NCI-H187 treated with DMSO at 0.1 percent for 48 hours (cell line): ENCODE data around the gene CYB5RL.
"Not testable (repeated sequence)": the region's sequence is repeated elsewhere in the genome, so short reads cannot be mapped to it uniquely, and the experiment has no call there.

Source experiments
- DNase-seq: peaks from one replicate; lab custom pipeline; 2025; lab: John Stamatoyannopoulos, UW

Gene CYB5RL

DNA sequence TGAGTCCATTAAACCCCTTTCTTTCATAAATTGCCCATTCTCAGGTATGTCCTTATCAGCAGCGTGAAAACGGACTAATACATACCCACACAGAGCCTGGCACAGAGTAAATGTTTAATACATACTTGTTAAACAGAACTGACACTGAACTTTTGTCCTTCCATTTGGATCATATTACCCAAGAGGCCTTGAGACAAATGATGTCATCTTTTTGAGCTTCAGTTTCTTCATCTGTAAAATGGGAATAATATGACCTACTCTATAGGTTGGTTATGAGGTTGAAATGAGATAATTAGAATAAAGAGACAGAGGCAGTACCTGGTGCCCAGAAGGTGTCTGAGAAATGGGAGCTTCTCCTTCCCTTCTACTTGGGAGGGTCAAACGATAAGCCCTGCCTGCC, 13.8 kb downstream of the CYB5RL start:
- DNase-seq, result no peak

DNA sequence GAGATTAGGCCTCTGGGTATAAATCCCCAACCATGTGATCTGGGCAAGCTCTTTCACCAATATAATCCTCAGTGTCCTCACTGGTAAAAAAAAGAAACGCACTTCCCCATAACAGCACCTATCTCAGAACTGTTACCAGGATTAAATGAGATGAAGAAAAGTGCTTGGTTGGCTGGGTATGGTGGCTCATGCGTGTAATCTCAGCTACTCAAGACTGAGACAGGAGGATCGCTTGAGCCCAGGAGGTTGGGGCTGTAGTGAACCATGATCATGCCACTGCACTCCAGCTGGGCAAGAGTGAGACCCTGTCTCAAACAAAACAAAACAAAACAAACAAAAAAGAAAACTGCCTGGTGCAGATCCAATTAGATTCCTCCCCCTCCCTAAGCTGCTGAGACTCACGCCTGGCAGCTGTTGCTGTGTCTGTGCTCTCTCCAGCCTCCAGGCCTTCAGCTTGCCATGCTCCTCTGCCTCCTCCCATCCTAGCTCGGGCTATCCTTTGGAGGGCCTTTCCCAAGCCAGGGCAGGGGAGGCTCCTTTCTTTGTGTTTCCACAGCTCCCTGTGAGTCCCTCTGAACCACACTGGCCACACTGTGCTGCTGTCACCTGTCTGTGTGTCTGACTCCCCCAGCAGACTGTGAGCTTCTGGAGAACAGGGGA, 19.0 kb downstream of the CYB5RL start:
- DNase-seq, result no peak

DNA sequence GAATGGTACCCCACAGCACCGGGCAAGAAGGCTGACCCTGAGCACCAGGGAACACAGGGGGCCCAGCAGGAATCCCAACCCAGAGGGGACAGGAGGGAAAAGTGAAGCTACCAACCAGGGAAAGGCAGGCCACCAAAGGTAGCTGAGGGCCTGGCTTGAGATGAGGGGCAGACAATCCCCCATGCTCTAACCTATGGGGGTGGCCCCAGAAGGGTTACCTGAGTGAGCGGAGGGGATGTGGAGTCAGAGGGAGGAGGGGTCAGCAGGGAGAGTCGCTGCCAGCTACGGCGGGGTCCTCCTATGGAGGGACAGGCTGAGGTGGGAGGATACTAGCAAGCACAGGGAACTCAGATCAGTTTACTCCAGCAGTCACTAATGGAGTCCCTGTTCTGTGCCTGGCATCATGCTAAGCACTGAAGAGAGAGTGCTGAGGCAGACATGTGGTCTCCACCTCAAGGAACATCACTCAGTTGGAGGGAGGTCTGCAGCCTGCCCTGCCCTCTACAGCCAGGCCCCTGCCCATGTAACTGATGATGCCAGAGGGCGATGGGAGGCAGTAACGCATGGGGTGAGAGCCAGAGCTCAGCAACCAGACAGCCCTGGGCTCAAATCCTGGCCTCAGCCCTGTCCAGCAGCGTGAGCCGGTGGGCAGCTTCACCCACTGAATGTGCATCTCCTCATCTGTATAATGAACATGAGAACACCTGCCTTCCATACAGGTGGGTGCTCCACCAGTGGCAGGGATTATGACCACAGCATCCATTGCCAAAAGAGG, 21.3 kb downstream of the CYB5RL start:
- no peak for DNase-seq

DNA sequence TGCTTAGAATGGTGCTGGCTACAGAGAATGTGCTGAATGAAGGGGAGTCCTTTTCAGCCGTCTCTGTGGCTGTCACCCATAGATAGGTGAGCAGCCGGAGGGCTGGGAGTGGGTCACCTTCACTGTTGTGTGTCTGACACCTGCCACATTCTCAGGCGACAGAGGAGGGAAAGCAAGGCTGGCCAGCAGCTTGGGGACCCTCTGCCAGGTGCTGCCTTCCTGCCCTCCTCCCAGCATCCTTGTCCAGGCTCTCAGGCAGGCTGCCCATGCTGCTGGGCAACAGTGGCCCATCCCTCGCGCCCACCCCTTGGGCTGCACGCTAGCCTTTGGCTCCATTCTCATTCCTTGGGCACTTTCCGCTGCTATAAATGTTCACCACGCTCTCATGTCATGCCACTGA, 22.1 kb downstream of the CYB5RL start:
- no peak for DNase-seq

DNA sequence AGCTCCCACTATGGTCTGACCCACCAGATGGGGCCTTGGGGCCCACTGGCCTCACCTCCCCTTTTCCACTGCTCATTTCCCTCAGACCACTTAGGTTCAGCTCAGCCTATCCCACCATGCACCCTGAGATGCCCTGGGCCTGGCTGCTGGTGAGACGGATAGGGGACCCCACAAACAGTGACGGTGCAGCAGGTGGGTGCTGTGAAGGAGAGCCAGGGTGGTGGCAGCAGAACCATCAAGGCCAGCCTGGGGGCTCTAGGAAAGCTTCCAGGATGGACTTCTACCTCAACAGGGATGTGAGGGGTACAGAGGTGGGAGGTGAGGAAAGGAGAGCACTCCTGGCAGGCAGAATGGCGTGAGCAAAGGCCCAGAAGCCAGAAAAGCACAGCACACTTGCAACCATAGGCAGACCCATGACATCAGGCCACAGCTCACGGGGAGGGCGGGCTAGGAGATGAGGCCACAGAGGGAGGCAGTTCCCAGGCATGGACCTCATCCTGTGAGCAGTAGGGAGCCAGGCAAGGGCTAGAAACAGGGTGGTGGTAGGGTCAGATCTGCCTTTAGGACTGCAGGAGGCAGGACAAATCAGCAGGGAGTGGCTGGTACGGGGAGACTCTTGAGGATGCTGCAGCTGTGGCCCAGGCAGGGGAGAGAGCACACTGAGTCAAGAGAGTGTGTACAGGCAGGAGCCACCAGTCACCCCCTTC, 23.1 kb downstream of the CYB5RL start:
- no peak for DNase-seq

DNA sequence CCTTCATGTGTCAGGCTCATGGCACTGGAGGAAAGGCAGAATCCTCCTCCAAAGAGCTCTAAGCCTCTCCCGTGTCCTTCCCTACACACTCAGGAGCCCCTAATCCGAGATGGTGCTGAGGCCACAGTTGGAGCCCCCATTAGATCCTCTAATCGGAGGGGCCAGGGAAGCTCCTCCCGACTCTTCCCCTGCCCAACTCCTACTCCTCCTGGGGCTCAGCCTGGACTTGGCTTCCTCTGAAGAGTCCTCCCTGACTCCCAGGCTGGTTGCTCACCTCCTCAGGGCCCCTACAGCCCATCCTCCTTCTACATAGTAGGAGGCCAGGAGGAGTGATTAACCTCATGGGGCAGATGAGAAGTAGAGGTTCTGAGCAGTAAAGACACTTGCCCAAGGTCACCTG, 25.7 kb downstream of the CYB5RL start:
- no peak for DNase-seq

DNA sequence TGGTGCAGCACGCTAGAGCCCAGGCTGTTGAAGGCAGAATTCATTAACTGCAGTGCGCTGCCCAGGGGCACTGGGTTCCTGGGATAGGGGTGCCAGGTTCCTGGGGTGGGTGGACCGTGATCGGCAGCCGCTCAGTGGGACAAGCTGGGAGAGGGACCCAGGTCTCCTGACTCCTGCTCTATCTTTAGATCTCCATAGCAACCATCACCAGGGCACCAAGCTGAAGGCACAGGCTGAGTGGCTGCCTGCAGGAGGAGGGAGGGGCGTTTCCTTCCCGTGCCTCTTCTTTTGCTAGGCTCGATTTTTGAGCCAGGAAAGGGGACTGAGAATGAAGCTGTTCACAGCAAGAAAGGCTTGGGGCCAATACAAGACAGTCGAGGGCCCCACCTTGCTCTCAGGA, 26.1 kb downstream of the CYB5RL start:
- no peak for DNase-seq

DNA sequence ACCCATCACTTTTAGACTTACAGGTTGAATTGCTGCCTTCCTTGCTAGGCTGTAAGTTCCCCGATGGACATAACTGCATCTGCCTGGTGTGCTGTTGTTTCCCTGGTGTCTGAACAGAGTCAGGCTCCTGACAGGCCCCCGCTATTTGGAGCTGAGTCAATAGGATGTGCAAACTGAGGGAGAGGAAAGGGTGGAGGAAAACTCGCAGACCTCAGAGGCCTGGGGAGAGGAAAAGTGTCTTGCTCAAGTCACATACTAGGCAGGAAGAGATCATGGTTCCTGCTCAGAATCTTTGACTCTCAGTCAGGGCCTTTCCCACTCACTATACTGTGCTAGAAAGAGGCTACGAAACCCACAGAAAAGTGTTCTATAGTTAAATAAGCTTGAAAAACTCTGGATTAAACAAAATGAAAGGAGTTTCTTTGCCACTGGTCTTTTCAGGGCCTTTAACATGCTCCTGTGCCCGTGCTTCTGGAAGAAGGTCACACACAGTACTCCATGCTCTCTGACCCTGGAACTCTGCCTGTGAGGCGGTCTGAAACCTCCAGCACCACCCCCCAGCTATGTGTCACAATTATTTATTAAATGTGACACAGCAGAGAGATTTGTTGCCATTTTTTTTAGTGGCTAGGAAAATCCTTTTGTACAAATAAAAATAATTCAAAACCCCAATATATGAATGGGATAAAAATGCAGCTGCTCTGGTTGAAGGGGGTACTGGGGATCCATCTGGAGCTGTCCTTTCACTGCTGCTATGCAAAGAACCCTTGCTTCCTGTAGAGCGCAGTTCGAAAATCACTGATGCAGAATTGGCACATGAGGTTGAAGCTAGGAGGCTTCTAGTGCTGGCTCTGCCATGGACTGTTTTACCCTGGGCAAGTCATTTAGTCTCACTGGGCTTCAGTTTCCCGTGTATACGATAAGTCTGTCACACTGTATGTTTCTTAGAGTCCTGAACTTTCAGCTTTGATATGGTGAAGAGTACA, 26.9 kb downstream of the CYB5RL start:
- DNase-seq, result no peak

DNA sequence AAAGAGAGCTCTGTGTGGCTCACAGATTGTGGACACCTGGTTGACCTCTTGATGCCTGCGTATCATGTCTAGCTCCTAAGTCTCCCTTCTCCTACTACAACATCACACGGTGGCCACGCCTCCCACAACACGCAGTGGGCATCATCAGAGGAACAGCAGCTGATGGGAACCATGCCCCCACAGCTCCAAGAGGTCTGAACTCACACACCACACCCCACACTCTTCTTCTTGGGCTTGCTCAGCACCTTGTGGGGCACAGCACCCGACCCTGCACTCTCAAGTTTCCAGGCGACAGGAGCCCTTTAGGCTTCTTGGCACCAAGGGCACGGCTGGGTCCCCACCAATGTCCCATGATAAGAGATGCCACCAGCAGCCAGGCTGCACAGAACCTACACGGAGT, 28.2 kb downstream of the CYB5RL start:
- no peak for DNase-seq

DNA sequence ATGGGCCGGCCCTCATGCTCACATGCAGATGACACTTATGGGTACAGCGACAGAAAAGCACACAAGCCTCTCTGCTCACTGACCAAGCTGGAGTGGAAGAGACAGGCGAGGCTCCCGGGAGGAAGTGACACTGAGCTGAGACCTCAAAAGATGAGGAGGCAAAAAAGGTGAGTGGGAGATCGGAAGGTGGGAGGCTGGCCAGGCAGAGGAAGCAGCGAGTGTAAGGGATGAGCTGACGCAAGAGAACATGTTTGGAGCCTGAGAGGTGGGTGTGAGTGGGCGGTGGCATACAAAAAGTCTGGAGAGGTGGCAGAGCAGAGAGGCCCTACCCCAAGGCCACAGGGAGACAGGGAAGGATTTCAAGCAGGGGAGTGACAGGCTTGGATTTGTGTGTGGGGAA, 28.8 kb downstream of the CYB5RL start:
- no peak for DNase-seq

DNA sequence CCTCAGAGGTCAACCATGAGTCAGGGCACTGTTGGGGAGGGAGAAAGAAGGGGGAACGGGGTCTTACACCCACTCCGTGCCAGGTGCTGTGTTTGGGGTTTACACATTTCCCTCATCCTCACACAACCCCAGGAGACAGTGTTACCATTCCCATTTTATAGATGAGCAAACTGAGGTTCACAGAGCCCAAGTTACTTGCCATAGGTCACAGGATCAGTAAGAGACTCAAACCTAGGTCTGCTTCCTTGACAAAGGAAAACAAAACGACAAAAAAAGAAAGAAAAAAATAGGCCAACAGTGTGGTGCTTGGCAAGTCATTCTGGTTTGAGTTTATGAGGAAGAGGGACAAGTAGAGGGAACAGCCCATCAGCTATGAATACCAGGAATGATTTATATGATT, 30.8 kb downstream of the CYB5RL start:
- DNase-seq, result no peak

DNA sequence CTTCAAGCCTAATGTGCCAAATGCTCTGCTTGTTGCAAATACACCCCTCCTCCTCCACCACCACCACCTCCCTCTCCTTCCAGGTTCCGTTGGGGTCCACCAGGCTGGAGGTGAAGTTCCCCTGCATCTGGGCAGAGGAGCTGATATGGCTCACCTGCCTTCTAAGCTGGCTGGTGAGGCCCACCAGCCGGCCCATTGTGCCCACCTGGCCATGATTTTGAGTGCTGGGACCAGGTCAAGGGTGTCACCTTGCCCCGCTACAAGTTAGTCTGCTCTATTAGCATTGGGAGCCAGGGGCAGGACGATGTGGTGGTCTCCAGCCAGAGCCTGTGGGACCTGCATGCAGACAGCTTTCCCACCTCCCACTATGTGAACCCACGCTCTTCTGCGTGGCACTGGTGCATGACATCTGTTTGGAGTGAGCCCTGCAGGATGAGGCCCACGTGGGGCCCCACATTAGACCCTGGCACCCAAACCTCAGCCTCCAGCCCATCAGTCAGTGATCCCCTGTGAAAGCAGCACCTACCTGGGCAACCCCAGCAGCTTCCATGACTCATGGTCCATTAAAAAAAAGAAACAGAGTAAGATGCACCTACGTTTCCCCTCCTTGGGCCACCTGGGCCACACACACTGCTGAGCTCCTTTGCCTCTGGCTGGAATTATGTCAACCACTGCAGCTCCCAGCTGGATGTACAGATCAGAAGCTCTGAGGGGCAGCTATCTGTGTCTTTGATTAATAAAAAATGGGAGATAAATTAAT, 31.4 kb downstream of the CYB5RL start:
- DNase-seq, result no peak

DNA sequence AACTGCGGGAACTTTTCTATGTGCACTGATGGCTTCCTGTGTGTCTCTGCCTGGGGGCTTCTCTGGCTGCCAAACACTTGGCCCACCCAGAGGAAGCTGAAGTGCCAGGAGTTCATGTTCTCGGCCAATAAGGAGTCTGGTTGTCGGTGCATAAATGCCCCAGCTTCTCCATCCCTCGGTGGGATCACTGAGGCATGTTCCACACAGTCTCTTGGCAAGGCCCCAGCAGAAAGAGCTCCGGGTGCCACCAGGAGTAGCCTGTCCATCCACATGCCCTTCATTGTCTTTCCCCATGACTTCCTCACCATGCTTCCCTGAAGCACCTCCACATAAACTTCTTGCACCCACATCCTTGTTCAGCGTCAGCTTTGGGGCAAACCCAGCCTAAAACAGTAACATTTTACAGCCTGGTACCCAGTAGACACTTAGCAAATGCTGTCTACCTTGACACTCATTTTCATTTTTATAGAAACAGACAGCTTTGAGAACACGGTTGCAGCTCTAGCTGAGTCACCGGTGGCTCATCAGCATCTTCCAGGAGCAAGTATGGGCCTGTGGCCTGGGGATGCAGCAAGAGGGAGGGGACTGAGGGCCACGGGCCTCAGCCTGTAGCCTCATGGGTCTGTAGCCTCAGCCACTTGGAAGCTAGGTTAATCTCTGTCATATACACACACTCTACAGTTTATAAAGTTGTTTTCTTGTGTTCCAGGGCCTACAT, 32.2 kb downstream of the CYB5RL start:
- DNase-seq, result no peak

DNA sequence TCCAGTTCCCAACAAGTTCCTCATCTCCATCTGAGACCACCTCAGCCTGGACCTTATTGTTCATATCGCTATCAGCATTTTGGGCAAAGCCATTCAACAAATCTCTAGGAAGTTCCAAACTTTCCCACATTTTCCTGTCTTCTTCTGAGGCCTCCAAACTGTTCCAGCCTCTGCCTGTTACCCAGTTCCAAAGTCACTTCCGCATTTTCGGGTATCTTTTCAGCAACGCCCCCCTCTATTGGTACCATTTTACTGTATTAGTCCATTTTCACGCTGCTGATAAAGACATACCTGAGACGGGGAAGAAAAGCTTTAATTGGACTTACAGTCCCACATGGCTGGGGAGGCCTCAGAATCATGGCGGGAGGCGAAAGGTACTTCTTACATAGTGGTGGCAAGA, 33.5 kb downstream of the CYB5RL start:
- not testable (repeated sequence) for DNase-seq

DNA sequence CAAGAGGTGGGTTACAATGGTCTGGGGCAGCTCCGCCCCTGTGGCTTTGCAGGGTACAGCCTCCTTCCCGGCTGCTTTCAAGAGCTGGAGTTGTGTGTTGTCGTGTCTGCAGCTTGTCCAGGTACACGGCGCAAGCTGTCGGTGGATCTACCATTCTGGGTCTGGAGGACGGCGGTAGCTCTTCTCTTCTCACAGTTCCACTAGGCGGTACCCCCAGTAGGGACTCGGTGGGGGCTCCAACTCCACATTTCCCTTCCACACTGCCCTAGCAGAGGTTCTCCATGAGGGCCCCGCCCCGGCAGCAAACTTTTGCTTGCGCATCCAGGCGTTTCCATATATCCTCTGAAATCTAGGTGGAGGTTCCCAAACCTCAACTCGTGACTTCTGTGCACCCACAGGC, 34.7 kb downstream of the CYB5RL start:
- no peak for DNase-seq

DNA sequence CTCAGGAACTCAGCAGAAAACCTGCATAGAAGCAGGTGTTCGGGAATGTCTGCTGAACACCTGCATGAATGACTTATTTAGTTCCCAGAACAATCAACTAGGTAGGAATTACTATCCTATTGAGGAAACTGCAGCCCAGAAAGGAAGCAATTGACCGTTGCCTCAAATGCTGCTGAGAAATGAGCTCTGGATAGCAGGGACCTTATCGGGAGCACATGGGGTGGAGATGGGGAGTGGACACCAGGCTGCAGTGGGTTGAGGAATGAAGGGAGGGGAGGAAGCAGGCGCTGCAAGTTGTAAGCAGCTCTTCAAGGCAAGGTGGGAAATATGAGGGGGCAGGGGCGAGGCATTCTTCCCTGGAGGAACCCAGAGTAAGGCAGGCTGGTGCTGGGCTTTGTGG, 36.3 kb downstream of the CYB5RL start:
- no peak for DNase-seq

DNA sequence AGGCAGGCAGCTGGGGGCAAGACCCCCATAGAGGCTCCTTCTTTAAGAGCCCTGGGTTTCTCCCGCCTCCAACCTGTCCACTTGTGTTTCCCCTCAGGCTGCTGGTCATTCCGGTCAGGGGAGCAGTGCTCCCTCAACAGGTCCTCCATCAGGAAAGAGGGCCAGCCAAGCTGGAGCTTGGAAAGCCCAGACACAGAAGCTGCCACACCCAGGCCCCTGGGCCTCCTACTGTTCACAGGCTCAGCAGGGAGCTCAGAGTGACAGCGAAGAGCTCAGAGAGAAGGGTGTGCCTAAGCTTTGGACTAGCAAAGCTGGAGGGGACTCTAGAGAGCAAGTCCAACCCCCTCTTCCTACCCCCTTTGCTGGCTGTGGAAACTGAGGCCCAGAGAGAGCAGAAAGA, 36.8 kb downstream of the CYB5RL start:
- no peak for DNase-seq

DNA sequence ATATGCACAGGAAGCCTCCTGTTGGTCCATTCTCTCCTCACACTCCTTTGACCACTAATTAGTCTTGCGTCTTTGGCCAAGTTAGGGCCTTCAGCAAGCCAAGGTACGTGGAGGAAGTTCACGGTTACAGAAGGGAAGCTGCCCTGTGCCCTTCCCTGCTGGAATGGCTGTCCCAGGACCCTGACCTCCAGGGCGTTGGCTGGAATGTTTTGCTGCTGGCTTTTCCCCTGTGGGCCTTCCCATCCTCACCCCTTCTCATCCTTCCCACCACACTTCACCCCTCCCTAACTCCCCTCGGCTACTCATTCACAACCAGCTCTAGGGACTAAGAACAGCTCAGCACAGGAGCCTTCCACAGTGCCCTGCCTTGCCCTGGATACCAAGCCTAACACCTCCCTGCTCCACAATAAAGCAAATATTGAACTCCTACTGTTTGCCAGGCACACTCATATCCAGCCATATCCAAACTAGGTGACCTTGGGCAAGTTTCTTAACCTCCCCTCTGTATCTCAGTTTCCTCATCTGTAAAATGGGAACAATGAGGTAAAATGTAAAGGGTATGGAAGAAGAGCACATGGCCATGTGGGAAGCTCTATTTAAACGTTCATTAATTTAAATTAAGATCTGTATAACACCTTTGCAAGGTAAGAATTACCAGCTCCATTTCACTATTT, 38.2 kb downstream of the CYB5RL start:
- no peak for DNase-seq

DNA sequence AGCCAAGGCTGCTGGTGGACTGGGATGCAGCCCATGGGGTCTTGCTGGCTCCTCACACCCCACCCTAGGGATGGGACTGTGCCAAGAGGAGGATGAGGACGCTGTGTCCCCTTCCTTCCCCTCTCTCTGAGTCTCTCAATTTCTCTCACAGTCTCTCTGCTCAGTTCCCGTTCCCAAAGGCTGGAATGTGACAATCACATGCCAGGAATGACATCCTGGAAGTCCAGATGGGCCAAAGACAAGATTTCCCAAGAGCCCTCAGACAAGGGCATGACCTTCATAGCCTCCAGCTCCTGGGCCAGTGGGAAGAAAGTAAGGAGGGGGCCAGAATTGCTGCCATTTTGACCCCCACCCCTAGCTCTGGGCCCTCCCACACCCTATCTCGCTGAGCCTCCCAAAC, 39.5 kb downstream of the CYB5RL start:
- no peak for DNase-seq

DNA sequence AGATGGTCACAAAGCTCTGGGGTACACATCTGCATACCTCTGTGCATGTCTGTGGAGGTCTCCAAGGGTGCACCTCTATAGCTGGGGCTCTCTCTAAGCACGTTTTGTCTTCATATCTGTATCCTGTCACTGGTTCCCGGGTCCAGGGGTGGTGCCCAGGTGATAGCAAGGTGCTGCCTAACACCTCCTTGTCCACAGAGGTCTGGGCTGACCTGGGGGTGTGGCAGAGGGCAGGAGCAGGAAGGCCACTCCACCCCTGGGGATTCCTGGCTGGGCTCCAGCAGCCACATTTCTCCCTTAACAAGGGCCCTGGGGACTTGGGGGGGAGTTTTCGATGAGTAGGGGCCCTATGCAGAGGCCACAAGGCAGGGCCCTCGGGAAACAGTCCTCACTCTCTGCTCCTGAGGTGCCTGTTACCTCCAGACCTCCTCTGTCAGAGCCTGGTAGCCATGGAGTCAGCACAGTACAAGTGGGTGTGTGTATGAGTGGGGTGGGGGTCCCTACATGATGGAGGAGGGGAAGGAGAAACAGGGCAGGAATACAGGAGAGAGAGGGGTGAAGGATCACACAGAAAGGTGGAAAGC, 40.0 kb downstream of the CYB5RL start:
- no peak for DNase-seq
